K562 (cell line): ENCODE results near the gene NEDD4L. TPM values are rescaled to one million over a fixed set of nuclear protein-coding genes. Genes with fewer than 3 reads are reported as not detected.

Experiments used
- ATAC-seq: fragments of 200-7000 bp; cut with Tn5 transposase; 3 replicates; pipeline ENCODE4 v1.9.1; 2020; ENCODE audit warnings: moderate library complexity
- BruUV-seq: library from RNA; stranded (reverse); fragments of 400-500 nt; replicated peaks from 2 replicates; lab custom pipeline; 2021; lab: Mats Ljungman, UMichigan
- CTCF ChIA-PET: fragments of 300-600 bp; formaldehyde crosslinking; extraction: SDS; loops from one replicate; lab custom pipeline; 2021; ENCODE audit warnings: low intra/inter-chr PET ratio; lab: Yijun Ruan, JAX
- POLR2A ChIA-PET: fragments of 300-600, 350-650 bp; sonication (Branson Sonifier 250); formaldehyde crosslinking; extraction: SDS; loops from one replicate; lab custom pipeline; 2021; ENCODE audit warnings: antibody characterized with exemption, inconsistent platforms; lab: Yijun Ruan, JAX
- DNase-seq, 4 experiments: peaks; one replicate each; pipeline versions ENCODE4 v3.0.0 to v3.0.0-alpha.2; 2011 to 2018; ENCODE audit warnings: low spot score in 3 of 4, mixed read lengths in 3 of 4; ENCODE audit errors: extremely low read depth in 1 of 4
- FAIRE-seq: peaks from 2 replicates; lab custom pipeline; 2011; peaks lifted over from hg19 to GRCh38; lab: Jason Lieb, UNC
- H2AFZ ChIP-seq: 2 replicates; pipeline ENCODE4 v1.6.0; 2011; ENCODE audit warnings: low read depth, low read length, control low read depth, inconsistent platforms
- H3K27ac ChIP-seq: fragments of 200-600 bp; 3 replicates; pipeline ENCODE4 v1.8.0; 2011; ENCODE audit warnings: low read depth, mild to moderate bottlenecking, control low read depth, inconsistent platforms, low read length, moderate library complexity, mixed read lengths; ENCODE audit errors: extremely low read depth
- H3K27me3 ChIP-seq, 2 experiments: fragments of 300-600 bp in 1 of 2; 2 replicates in 1 of 2; 3 replicates in 1 of 2; pipeline versions ENCODE4 v1.6.0 to v1.8.0; 2011; ENCODE audit warnings: inconsistent platforms in 2 of 2, low read length in 2 of 2, mild to moderate bottlenecking in 1 of 2, mixed read lengths in 1 of 2, moderate library complexity in 1 of 2; ENCODE audit not compliant: control insufficient read depth in 2 of 2, insufficient read depth in 2 of 2
- H3K36me3 ChIP-seq: fragments of 300-600 bp; 3 replicates; pipeline ENCODE4 v1.8.0; 2011; ENCODE audit warnings: mild to moderate bottlenecking, low read length, inconsistent platforms; ENCODE audit not compliant: control insufficient read depth, insufficient read depth
- H3K4me1 ChIP-seq, 2 experiments: fragments of 200-600 bp in 1 of 2; replicated peaks in 1 of 2; 2 replicates in 1 of 2; 3 replicates in 1 of 2; pipeline versions ENCODE4 v1.5.1 to v1.8.0; 2011; ENCODE audit warnings: inconsistent platforms in 2 of 2, low read length in 2 of 2, mild to moderate bottlenecking in 1 of 2, mixed read lengths in 1 of 2, moderate library complexity in 1 of 2; ENCODE audit not compliant: control insufficient read depth in 2 of 2, insufficient read depth in 2 of 2
- H3K4me2 ChIP-seq: 2 replicates; pipeline ENCODE4 v1.6.1; 2011; ENCODE audit warnings: low read length, control low read depth, inconsistent platforms, mixed read lengths; ENCODE audit not compliant: insufficient read depth
- H3K4me3 ChIP-seq: fragments of 200-600 bp; sonication (generic), shearing (Covaris generic); 2 replicates; pipeline ENCODE4 v1.5.1; 2016; ENCODE audit warnings: control low read depth, inconsistent platforms
- H3K79me2 ChIP-seq: fragments of 200-600 bp; 3 replicates; pipeline ENCODE4 v1.8.0; 2011; ENCODE audit warnings: low read length, inconsistent platforms; ENCODE audit not compliant: control insufficient read depth, insufficient read depth
- H3K9ac ChIP-seq, 2 experiments: 2 replicates each; pipeline versions ENCODE4 v1.6.0 to v1.6.1; 2011; ENCODE audit warnings: low read depth in 2 of 2, low read length in 2 of 2, control low read depth in 1 of 2, inconsistent platforms in 1 of 2, mild to moderate bottlenecking in 1 of 2, mixed read lengths in 1 of 2; ENCODE audit not compliant: insufficient read depth in 1 of 2
- H3K9me1 ChIP-seq: one replicate; pipeline ENCODE4 v1.6.0; 2011; ENCODE audit warnings: inconsistent platforms, mild to moderate bottlenecking, low read length, moderate library complexity; ENCODE audit not compliant: control insufficient read depth, insufficient read depth
- H3K9me3 ChIP-seq: replicated peaks from 2 replicates; pipeline ENCODE4 v1.5.1; 2011; ENCODE audit warnings: low read depth, low read length, inconsistent platforms; ENCODE audit not compliant: control insufficient read depth, insufficient read depth
- H4K20me1 ChIP-seq: replicated peaks from 2 replicates; pipeline ENCODE4 v1.6.1; 2011; ENCODE audit warnings: low read length, inconsistent platforms, mixed read lengths; ENCODE audit not compliant: control insufficient read depth, insufficient read depth
- HNRNPUL1 ChIP-seq: fragments of 200-400 bp; formaldehyde crosslinking; IDR thresholded peaks from 2 replicates; pipeline ENCODE4 v1.6.1; 2017; ENCODE audit warnings: low read length
- MTF1 ChIP-seq: fragments of 250-450 bp; sonication (Bioruptor Pico); IDR thresholded peaks from 2 replicates; pipeline ENCODE4 v1.9.0; 2021; ENCODE audit warnings: moderate library complexity, mild to moderate bottlenecking, inconsistent platforms, borderline replicate concordance
- RBM39 ChIP-seq: fragments of 200-400 bp; formaldehyde crosslinking; optimal IDR thresholded peaks from 2 replicates; pipeline ENCODE3; 2018; ENCODE audit warnings: low read depth, low read length
- XRCC3 ChIP-seq: fragments of 450-650 bp; IDR thresholded peaks from 2 replicates; pipeline ENCODE4 v1.6.1; 2017; ENCODE audit warnings: mild to moderate bottlenecking, moderate library complexity
- YY1 ChIP-seq, 3 experiments: IDR thresholded peaks; 2 replicates each; pipeline ENCODE4 v1.6.1; 2011; ENCODE audit warnings: low read length in 2 of 3, mild to moderate bottlenecking in 2 of 3, moderate library complexity in 2 of 3, borderline replicate concordance in 1 of 3, control low read depth in 1 of 3, low read depth in 1 of 3; ENCODE audit not compliant: insufficient read depth in 3 of 3, insufficient replicate concordance in 2 of 3, control insufficient read depth in 1 of 3, insufficient read length in 1 of 3; ENCODE audit errors: extremely low read depth in 1 of 3
- ZFP36 ChIP-seq: fragments of 150-350 bp; IDR thresholded peaks from 2 replicates; pipeline ENCODE4 v1.6.1; 2018; ENCODE audit warnings: low read length, low read depth; ENCODE audit not compliant: partially characterized antibody
- ZNF133 ChIP-seq: fragments of 250-450 bp; sonication (Bioruptor Pico); IDR thresholded peaks from 2 replicates; pipeline ENCODE4 v1.4.0; 2020; ENCODE audit warnings: mild to moderate bottlenecking
- WGBS: fragments of 100-300 bp; shearing (Covaris generic); methylation state at CpG from one replicate; pipeline ENCODE4 v1.1.6; 2016; ENCODE audit warnings: low coverage, mixed read lengths; ENCODE audit not compliant: insufficient coverage; ENCODE audit errors: missing lambda C conversion rate; 5-methylcytosine and 5-hydroxymethylcytosine counted together
- in situ Hi-C: fragments of 300-500 bp; cut with MboI; formaldehyde crosslinking; loops from 4 replicates; pipeline ENCODE4 v1.15.0; 2018; ENCODE audit warnings: inconsistent platforms, mixed read lengths
- intact Hi-C: fragments of 100-400 bp; cut with micrococcal nuclease; formaldehyde crosslinking; loops from 2 replicates; pipeline ENCODE4 v1.14.2; 2022
- polyA plus RNA-seq, 8 experiments: library from polyadenylated mRNA; depleted of rRNA in 4 of 8; stranded (reverse) in 5 of 8; unstranded in 3 of 8; fragments of >200 nt; fragmentation: Nextera tagmentation in 2 of 8; fragmentation: Illumina TruSeq in 1 of 8; extraction: Ambion mirVana in 2 of 8; extraction: Trizol in 1 of 8; gene quantifications; 2 replicates each; pipeline versions ENCODE4 v1.2.1 to v1.2.3, GENCODE V29; 2011 to 2014; ENCODE audit warnings: inconsistent platforms in 1 of 8, missing spikeins in 1 of 8
- total RNA-seq, 7 experiments: library from RNA; depleted of rRNA in 6 of 7; stranded (reverse); fragments of >200 nt in 6 of 7; fragmentation: Illumina TruSeq in 2 of 7; extraction: Trizol in 2 of 7; gene quantifications; 2 replicates each; pipeline versions ENCODE4 v1.2.1 to v1.2.3, GENCODE V29; 2011 to 2021; ENCODE audit warnings: low replicate concordance in 1 of 7
- TF ChIP-seq, protein P1 (sequence below): fragments of 450-650 bp; conservative IDR thresholded peaks from 2 replicates; pipeline ENCODE4 v1.6.1; 2016; ENCODE audit warnings: missing genetic modification characterization, low read depth, mild to moderate bottlenecking, control low read depth, missing compliant biosample characterization
- TF ChIP-seq, protein P2 (sequence below): fragments of 200-800 bp; sonication (Bioruptor generic); IDR thresholded peaks from 2 replicates; pipeline ENCODE4 v1.6.1; 2017; ENCODE audit warnings: missing genetic modification characterization, missing compliant biosample characterization
- TF ChIP-seq, protein P3 (sequence below): fragments of 450-650 bp; IDR thresholded peaks from 2 replicates; pipeline ENCODE4 v1.6.1; 2016; ENCODE audit warnings: antibody characterized with exemption
- TF ChIP-seq, protein P4 (sequence below): sonication (generic); formaldehyde crosslinking; IDR thresholded peaks from 2 replicates; pipeline ENCODE4 v1.8.1; 2022; ENCODE audit warnings: missing genetic modification reagents
- TF ChIP-seq, protein P5 (sequence below): fragments of 450-650 bp; IDR thresholded peaks from 2 replicates; pipeline ENCODE4 v1.6.1; 2016
- TF ChIP-seq, protein P6 (sequence below): IDR thresholded peaks from 2 replicates; pipeline ENCODE4 v1.6.1; 2011; ENCODE audit not compliant: insufficient read length; ENCODE audit errors: extremely low read depth
- TF ChIP-seq, protein P7 (sequence below): fragments of 250-450 bp; sonication (Bioruptor Pico); IDR thresholded peaks from 2 replicates; pipeline ENCODE4 v1.9.0; 2021; ENCODE audit warnings: mild to moderate bottlenecking

NEDD4L gene
- total and polyA plus RNA-seq, 9 of the 15 experiments (the other 6 are each of a cell fraction or from before 2014, with no cell fraction given), result 8.1 to 33.4 (median 19.9) TPM

DNA sequence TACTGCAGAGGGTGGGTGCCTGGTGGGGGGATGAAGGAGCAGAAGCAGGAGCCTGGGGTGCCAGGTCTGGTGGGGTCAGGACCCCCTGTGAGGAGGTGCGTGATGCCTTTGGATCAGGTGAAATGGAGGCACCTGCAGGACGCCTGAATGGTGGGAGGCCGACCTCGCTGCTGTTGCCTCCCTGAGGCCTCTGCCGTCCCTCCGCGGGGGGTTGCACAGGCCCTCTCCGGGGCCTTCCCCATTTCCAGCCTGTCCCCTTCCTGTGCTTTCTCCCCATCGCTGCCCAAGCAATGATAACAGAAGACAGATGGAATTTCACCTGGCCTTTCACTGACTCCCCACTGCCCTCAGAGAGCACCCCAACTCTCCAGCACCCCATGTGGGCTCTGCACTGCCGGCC, 325.6 kb downstream of the NEDD4L start:
- no peak overlapping the region for H2AFZ ChIP-seq
- H4K20me1 ChIP-seq, result no peaks in the 10 kb centered on the region
- H3K36me3 ChIP-seq, result peaks cover 24% of the 10 kb centered on the region; the same call in 1 of the 3 replicates
- ATAC-seq (no peak), FAIRE-seq (no peak), DNase-seq (no peak)
- BruUV-seq, result no TSS peak
- H3K9me1 ChIP-seq, result no peaks in the 10 kb centered on the region
- POLR2A ChIA-PET, result no interaction called here
- intact Hi-C loops (no loop called here), in situ Hi-C loops (no loop called here)
- no peaks in the 10 kb centered on the region for H3K9me3 ChIP-seq
- CTCF ChIA-PET, result no interaction called here
- no peaks in the 10 kb centered on the region for H3K79me2 ChIP-seq
- no peak overlapping the region for H3K4me2 ChIP-seq
- H3K27me3 ChIP-seq, result no peaks in the 10 kb centered on the region
- H3K27ac ChIP-seq, result no peak overlapping the region
- no peaks in the 10 kb centered on the region for H3K4me1 ChIP-seq
- peak overlapping the region in 1 of 2 experiments; percentile 17; a peak in 1 of 4 replicates for H3K9ac ChIP-seq
- 69% methylated on average over 5 of the region's 10 CpGs for WGBS
- no peak overlapping the region for H3K4me3 ChIP-seq
- TF ChIP-seq, protein P1, sequence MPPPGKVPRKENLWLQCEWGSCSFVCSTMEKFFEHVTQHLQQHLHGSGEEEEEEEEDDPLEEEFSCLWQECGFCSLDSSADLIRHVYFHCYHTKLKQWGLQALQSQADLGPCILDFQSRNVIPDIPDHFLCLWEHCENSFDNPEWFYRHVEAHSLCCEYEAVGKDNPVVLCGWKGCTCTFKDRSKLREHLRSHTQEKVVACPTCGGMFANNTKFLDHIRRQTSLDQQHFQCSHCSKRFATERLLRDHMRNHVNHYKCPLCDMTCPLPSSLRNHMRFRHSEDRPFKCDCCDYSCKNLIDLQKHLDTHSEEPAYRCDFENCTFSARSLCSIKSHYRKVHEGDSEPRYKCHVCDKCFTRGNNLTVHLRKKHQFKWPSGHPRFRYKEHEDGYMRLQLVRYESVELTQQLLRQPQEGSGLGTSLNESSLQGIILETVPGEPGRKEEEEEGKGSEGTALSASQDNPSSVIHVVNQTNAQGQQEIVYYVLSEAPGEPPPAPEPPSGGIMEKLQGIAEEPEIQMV, result no peak
- TF ChIP-seq, protein P2, sequence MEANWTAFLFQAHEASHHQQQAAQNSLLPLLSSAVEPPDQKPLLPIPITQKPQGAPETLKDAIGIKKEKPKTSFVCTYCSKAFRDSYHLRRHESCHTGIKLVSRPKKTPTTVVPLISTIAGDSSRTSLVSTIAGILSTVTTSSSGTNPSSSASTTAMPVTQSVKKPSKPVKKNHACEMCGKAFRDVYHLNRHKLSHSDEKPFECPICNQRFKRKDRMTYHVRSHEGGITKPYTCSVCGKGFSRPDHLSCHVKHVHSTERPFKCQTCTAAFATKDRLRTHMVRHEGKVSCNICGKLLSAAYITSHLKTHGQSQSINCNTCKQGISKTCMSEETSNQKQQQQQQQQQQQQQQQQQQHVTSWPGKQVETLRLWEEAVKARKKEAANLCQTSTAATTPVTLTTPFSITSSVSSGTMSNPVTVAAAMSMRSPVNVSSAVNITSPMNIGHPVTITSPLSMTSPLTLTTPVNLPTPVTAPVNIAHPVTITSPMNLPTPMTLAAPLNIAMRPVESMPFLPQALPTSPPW (CRISPR knock-in tag), result no peak
- TF ChIP-seq MTF1 (no peak), RBM39 (no peak), ZFP36 (no peak), YY1 (IDR thresholded peaks at IDR 0.05; ENCODE audit: borderline replicate concordance in 1 of 3, control insufficient read depth in 1 of 3, extremely low read depth in 1 of 3, insufficient read depth in 3 of 3, insufficient read length in 1 of 3, insufficient replicate concordance in 2 of 3, low read depth in 1 of 3, low read length in 2 of 3) (no peak), ZNF133 (CRISPR knock-in tag) (no peak), HNRNPUL1 (no peak), XRCC3 (no peak)
- TF ChIP-seq, protein P3, sequence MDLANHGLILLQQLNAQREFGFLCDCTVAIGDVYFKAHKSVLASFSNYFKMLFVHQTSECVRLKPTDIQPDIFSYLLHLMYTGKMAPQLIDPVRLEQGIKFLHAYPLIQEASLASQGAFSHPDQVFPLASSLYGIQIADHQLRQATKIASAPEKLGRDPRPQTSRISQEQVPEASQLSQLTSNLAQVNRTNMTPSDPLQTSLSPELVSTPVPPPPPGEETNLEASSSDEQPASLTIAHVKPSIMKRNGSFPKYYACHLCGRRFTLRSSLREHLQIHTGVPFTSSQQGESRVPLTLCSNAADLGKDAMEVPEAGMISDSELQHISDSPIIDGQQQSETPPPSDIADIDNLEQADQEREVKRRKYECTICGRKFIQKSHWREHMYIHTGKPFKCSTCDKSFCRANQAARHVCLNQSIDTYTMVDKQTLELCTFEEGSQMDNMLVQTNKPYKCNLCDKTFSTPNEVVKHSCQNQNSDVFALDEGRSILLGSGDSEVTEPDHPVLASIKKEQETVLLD, result no peak
- TF ChIP-seq, protein P4, sequence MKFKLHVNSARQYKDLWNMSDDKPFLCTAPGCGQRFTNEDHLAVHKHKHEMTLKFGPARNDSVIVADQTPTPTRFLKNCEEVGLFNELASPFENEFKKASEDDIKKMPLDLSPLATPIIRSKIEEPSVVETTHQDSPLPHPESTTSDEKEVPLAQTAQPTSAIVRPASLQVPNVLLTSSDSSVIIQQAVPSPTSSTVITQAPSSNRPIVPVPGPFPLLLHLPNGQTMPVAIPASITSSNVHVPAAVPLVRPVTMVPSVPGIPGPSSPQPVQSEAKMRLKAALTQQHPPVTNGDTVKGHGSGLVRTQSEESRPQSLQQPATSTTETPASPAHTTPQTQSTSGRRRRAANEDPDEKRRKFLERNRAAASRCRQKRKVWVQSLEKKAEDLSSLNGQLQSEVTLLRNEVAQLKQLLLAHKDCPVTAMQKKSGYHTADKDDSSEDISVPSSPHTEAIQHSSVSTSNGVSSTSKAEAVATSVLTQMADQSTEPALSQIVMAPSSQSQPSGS (CRISPR knock-in tag), result no peak
- TF ChIP-seq, protein P5, sequence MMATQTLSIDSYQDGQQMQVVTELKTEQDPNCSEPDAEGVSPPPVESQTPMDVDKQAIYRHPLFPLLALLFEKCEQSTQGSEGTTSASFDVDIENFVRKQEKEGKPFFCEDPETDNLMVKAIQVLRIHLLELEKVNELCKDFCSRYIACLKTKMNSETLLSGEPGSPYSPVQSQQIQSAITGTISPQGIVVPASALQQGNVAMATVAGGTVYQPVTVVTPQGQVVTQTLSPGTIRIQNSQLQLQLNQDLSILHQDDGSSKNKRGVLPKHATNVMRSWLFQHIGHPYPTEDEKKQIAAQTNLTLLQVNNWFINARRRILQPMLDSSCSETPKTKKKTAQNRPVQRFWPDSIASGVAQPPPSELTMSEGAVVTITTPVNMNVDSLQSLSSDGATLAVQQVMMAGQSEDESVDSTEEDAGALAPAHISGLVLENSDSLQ, result no peak
- TF ChIP-seq, protein P6, sequence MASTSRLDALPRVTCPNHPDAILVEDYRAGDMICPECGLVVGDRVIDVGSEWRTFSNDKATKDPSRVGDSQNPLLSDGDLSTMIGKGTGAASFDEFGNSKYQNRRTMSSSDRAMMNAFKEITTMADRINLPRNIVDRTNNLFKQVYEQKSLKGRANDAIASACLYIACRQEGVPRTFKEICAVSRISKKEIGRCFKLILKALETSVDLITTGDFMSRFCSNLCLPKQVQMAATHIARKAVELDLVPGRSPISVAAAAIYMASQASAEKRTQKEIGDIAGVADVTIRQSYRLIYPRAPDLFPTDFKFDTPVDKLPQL, result no peak
- TF ChIP-seq, protein P7, sequence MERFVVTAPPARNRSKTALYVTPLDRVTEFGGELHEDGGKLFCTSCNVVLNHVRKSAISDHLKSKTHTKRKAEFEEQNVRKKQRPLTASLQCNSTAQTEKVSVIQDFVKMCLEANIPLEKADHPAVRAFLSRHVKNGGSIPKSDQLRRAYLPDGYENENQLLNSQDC (CRISPR knock-in tag), result no peak
